Astrocyte of the cerebellum (primary cell): ENCODE data around the gene PGAM5.

Experiments used
- DNase-seq: peaks from one replicate; pipeline ENCODE4 v3.0.0-alpha.2; 2011; ENCODE audit warnings: low read depth
- H3K4me3 ChIP-seq: 2 replicates; pipeline ENCODE4 v1.5.1; 2011; ENCODE audit warnings: mild to moderate bottlenecking, low read depth, low read length, moderate library complexity
- in situ Hi-C: cut with HindIII; loops from 2 replicates; pipeline ENCODE4 v1.10.0; 2017; ENCODE audit warnings: low sequenced_read_pairs
- TF ChIP-seq, protein P1 (sequence below): IDR thresholded peaks from 2 replicates; pipeline ENCODE4 v1.5.1; 2012; ENCODE audit warnings: low read length, low read depth, moderate library complexity, mild to moderate bottlenecking; ENCODE audit errors: missing control alignments

The PGAM5 gene

DNA sequence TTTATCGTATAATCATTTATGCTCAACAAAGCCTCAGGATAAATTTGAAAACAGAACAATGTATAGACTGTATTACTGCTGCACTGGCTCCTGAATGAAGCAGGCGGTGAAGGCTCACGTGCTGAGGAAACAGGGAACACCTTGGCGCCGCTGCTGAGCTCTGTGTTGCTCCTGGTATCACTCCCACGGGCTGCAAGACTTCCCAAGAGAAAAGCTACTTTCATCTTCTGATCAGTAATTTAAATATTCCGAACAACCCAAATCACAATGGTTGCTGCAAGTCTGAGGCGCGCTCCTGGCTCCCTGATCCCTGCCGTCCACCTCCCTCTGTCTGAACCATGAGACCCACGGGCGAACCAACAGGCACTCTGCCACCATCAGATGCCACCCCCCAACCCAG lies 15.7 kb downstream of the PGAM5 start:
- DNase-seq: no peak
- in situ Hi-C loops: no loop called here
- TF ChIP-seq, protein P1, sequence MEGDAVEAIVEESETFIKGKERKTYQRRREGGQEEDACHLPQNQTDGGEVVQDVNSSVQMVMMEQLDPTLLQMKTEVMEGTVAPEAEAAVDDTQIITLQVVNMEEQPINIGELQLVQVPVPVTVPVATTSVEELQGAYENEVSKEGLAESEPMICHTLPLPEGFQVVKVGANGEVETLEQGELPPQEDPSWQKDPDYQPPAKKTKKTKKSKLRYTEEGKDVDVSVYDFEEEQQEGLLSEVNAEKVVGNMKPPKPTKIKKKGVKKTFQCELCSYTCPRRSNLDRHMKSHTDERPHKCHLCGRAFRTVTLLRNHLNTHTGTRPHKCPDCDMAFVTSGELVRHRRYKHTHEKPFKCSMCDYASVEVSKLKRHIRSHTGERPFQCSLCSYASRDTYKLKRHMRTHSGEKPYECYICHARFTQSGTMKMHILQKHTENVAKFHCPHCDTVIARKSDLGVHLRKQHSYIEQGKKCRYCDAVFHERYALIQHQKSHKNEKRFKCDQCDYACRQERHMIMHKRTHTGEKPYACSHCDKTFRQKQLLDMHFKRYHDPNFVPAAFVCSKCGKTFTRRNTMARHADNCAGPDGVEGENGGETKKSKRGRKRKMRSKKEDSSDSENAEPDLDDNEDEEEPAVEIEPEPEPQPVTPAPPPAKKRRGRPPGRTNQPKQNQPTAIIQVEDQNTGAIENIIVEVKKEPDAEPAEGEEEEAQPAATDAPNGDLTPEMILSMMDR: no peak
- no peak overlapping the region for H3K4me3 ChIP-seq

DNA sequence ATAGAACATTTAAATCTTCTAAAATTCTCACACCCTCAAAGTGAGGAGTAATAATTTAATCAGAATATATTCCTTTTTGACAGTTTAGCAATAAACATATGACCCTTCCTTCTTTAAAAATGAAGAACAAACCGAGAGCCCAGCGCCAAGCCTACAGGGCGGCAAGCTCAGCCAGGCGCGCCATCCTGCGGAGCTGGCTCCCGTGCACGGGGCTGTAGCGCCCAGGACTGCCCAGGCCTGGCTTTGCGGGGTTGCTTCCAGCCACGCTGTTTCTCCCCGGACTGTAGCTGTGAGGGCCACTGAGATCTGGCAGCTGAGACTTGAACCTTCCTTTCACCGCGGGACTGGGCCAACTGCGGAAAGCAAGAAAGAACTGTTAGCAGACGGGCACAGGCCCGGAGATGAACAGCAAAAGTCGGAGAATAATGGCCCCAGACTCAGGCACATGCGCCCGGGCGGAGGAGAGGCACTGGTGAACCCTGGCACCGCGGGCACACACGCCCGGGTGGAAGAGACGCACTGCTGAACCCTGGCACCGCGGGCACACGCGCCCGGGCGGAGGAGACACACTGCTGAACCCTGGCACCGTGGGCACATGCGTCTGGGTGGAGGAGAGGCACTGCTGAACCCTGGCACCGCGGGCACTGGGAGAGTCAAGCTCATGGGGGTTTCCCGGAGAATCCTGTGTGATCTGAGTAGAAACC lies 16.6 kb downstream of the PGAM5 start:
- in situ Hi-C loops: no loop called here
- DNase-seq: no peak
- TF ChIP-seq, protein P1: no peak
- no peak overlapping the region for H3K4me3 ChIP-seq

DNA sequence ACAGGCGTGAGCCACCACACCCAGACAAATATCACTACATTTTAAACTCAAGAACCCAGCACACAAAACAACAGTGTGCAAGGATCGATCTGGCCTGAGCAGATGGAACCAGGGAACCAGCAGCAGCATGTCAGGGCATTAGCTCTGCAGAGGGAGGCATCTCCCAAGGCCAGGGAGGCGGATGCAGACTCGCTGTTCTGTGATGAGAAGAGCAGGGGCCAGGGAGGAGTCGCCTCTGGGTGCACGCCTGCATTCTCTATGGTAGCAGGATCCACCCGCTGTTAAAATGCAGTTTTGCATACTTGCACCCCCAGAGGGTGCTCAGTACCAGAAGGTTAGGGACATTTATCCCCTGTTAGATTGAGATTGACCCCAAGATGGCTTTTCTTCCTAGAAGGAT lies 17.9 kb downstream of the PGAM5 start:
- no peak for DNase-seq
- H3K4me3 ChIP-seq: no peak overlapping the region
- TF ChIP-seq, protein P1: no peak
- in situ Hi-C loops: no loop called here

DNA sequence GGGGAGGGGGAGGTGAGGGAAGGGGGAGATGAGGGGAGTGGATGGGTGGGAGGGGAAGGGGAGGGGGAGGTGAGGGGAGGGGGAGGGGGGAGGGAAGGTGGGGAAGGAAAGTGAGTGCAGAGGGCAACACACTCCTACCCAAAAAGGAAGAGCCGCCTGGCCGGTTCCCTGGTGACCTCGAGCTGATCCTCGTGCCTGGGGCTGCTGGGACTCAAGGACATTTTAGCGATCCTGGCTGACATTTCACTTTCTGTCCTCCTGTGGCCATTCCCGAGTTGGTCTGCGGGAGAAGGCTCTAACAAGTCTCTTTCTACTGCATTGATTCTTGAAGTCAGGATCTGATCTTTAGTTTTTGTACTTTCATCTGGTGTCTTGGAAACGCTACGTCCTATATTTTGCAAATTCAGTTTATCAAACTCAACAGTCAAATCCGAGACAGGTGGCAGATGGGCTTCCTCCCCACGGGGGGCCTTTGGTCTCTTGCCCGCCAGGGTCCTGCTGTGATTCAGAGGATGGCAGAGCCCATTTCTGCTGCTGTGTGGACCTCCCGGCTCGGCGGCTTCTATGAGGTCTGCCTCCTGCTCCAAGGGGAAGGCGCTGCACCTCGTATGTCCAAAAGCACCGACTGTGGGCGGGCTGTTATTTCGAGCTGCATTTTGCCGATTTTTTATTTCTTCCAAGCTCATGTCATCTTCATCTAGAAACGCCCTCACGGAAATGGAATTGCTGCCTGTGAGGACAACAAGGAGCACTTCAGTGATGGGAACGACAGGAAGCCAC lies 19.1 kb downstream of the PGAM5 start:
- no peak for DNase-seq
- H3K4me3 ChIP-seq: no peak overlapping the region
- in situ Hi-C loops: no loop called here
- TF ChIP-seq, protein P1: no peak

DNA sequence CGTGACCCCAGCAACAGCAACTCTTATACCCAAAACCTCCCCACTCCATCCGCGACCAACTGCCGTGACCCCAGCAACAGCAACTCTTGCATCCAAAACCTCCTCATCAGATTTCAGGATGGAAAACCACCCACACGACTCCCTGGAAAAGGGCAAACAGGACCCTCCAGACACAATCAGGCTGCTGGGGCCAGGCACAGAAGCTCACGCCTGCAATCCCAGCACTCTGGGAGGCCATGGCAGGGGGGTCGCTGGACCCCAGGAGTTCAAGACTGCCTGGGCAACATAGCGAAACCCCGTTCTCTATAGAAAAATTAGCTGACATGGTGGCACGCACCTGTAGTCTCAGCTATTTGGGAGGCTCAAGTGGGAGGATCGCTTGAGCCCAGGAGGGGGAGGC lies 19.7 kb downstream of the PGAM5 start:
- in situ Hi-C loops: no loop called here
- TF ChIP-seq, protein P1: no peak
- DNase-seq: no peak
- H3K4me3 ChIP-seq: no peak overlapping the region

DNA sequence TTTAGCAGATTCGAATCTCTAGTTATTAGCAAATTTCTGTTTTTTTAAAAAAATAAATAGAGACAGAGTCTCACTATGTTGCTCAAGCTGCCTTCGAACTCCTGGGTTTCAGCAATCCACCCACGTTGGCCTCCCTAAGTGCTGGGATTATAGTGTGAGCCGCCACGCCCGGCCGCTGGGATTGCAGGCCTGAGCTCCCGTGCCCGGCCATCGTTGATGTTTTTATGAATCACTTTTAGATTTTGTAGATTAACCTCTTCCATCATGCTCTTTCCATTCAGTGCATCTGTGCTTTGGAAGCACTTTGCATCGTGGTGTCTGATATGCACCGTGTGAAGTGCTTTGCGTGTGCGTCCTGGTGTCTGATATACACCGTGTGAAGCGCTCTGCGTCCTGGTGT lies 20.9 kb downstream of the PGAM5 start:
- TF ChIP-seq, protein P1: no peak
- H3K4me3 ChIP-seq: no peak overlapping the region
- in situ Hi-C loops: no loop called here
- no peak for DNase-seq
